Immature natural killer cell (primary cell): Measurements from ENCODE around the gene AMH. TPM values are rescaled to one million over a fixed set of nuclear protein-coding genes. Genes with fewer than 3 reads are reported as not detected.
A peak's percentile ranks its signal among the peaks of the same experiment; 100 is the strongest.
"Not testable (repeated sequence)": the region's sequence is repeated elsewhere in the genome, so short reads cannot be mapped to it uniquely, and the experiment has no call there.

Source experiments
- DNase-seq, 3 donors: peaks; one replicate each; pipeline ENCODE4 v3.0.0; 2022; ENCODE audit warnings: mixed read lengths in 1 of 3
- H3K27ac Mint-ChIP-seq, 6 donors: one replicate each; pipeline ENCODE4 v1.8.0; 2020; ENCODE audit warnings: mixed read lengths in 6 of 6, mild to moderate bottlenecking in 5 of 6, inconsistent platforms in 4 of 6, moderate library complexity in 3 of 6
- H3K27me3 Mint-ChIP-seq, 3 donors: one replicate each; pipeline ENCODE4 v1.8.0; 2020 to 2021; ENCODE audit warnings: low read depth in 3 of 3, mild to moderate bottlenecking in 3 of 3, mixed read lengths in 3 of 3, moderate library complexity in 3 of 3, inconsistent platforms in 1 of 3
- H3K36me3 Mint-ChIP-seq, 3 donors: one replicate each; pipeline ENCODE4 v1.8.0; 2020; ENCODE audit warnings: mixed read lengths in 3 of 3, inconsistent platforms in 2 of 3, mild to moderate bottlenecking in 2 of 3
- H3K4me1 Mint-ChIP-seq, 2 donors: one replicate each; pipeline ENCODE4 v1.8.0; 2020; ENCODE audit warnings: inconsistent platforms in 2 of 2, mild to moderate bottlenecking in 2 of 2, mixed read lengths in 2 of 2, moderate library complexity in 1 of 2
- H3K4me3 Mint-ChIP-seq, 5 donors: one replicate each; pipeline ENCODE4 v1.8.0; 2020; ENCODE audit warnings: mild to moderate bottlenecking in 5 of 5, mixed read lengths in 5 of 5, inconsistent platforms in 3 of 5, moderate library complexity in 3 of 5
- H3K9me3 Mint-ChIP-seq, 6 donors: one replicate each; pipeline ENCODE4 v1.8.0; 2020; ENCODE audit warnings: mild to moderate bottlenecking in 6 of 6, mixed read lengths in 6 of 6, inconsistent platforms in 4 of 6, moderate library complexity in 3 of 6
- polyA plus RNA-seq, 3 donors: library from polyadenylated mRNA; unstranded; fragments of 300-500 nt; fragmentation: Illumina TruSeq; gene quantifications; one replicate each; pipeline ENCODE4 v1.2.3, GENCODE V29; 2021

AMH gene
- not detected for polyA plus RNA-seq

- no peak within 1 kb of the TSS for H3K27ac Mint-ChIP-seq
- peaks cover 4 to 16% (median 4%) of the 10 kb centered on the region in 3 donors for H3K27me3 Mint-ChIP-seq
These were observed at the start of gene AMH for GRCh38 chr19:2249010-2249866. Gene AMH (plus strand): TSS chr19:2249323. CDS start chr19:2249333, 10 bp downstream.

GRCh38 chr19:2199861-2200623 lies 49.1 kb upstream of the AMH start:
- no peak for DNase-seq
- Mint-ChIP-seq H3K4me3 (no peak overlapping the region), H3K27ac (no peak overlapping the region), H3K9me3 (no peaks in the 10 kb centered on the region), H3K27me3 (peaks cover 0 to 11% (median 0%) of the 10 kb centered on the region in 3 donors), H3K4me1 (peaks cover 9 to 19% of the 10 kb centered on the region in 2 donors), H3K36me3 (peaks cover under 1 to 4% (median 4%) of the 10 kb centered on the region in 3 donors)

More at GRCh38 chr19:2249010-2249866, at the start of gene AMH:
- no peak within 1 kb of the TSS for H3K4me3 Mint-ChIP-seq
- DNase-seq = no peak
- peaks cover 0 to 8% of the 10 kb centered on the region in 2 donors for H3K4me1 Mint-ChIP-seq
- H3K36me3 Mint-ChIP-seq = peaks cover 0 to 12% (median 6%) of the 10 kb centered on the region in 3 donors
- no peaks in the 10 kb centered on the region for H3K9me3 Mint-ChIP-seq

- not testable (repeated sequence) for DNase-seq, H3K4me3 Mint-ChIP-seq, H3K36me3 Mint-ChIP-seq, H3K9me3 Mint-ChIP-seq, H3K27ac Mint-ChIP-seq
- Mint-ChIP-seq H3K4me1 (peaks cover 9 to 19% of the 10 kb centered on the region in 2 donors), H3K27me3 (peaks cover 0 to 11% (median 0%) of the 10 kb centered on the region in 3 donors)
These were observed 48.4 kb upstream of the AMH start for GRCh38 chr19:2200624-2201294.

GRCh38 chr19:2201473-2202148 lies 47.5 kb upstream of the AMH start:
- H3K27ac Mint-ChIP-seq = no peak overlapping the region
- no peaks in the 10 kb centered on the region for H3K9me3 Mint-ChIP-seq
- DNase-seq = no peak
- H3K4me3 Mint-ChIP-seq = no peak overlapping the region
- peaks cover 9 to 18% of the 10 kb centered on the region in 2 donors for H3K4me1 Mint-ChIP-seq
- H3K27me3 Mint-ChIP-seq = peaks cover 0 to 7% (median 0%) of the 10 kb centered on the region in 3 donors
- peaks cover 4 to 10% (median 6%) of the 10 kb centered on the region in 3 donors for H3K36me3 Mint-ChIP-seq

GRCh38 chr19:2202366-2202765 lies 46.8 kb upstream of the AMH start:
- DNase-seq = no peak
- no peak overlapping the region for H3K27ac Mint-ChIP-seq
- no peak overlapping the region for H3K4me3 Mint-ChIP-seq
- no peaks in the 10 kb centered on the region for H3K9me3 Mint-ChIP-seq
- peaks cover 0 to 7% (median 0%) of the 10 kb centered on the region in 3 donors for H3K27me3 Mint-ChIP-seq
- peaks cover 9 to 13% of the 10 kb centered on the region in 2 donors for H3K4me1 Mint-ChIP-seq
- H3K36me3 Mint-ChIP-seq = peaks cover 4 to 12% (median 6%) of the 10 kb centered on the region in 3 donors

GRCh38 chr19:2207008-2207407 lies 42.1 kb upstream of the AMH start:
- Mint-ChIP-seq H3K27ac (no peak overlapping the region), H3K27me3 (peaks cover 0 to 4% (median 4%) of the 10 kb centered on the region in 3 donors), H3K4me3 (no peak overlapping the region), H3K36me3 (peaks cover 7 to 12% (median 11%) of the 10 kb centered on the region in 3 donors), H3K9me3 (no peaks in the 10 kb centered on the region), H3K4me1 (peaks cover 0 to 6% of the 10 kb centered on the region in 2 donors)
- DNase-seq = no peak

GRCh38 chr19:2207991-2208860 lies 40.9 kb upstream of the AMH start:
- Mint-ChIP-seq H3K27ac (no peak overlapping the region), H3K9me3 (no peaks in the 10 kb centered on the region), H3K36me3 (peaks cover 7 to 12% (median 11%) of the 10 kb centered on the region in 3 donors), H3K27me3 (peaks cover 0 to 5% (median 2%) of the 10 kb centered on the region in 3 donors), H3K4me1 (peaks cover 0 to 6% of the 10 kb centered on the region in 2 donors), H3K4me3 (no peak overlapping the region)
- peak in 2 of 3 donors; percentile 11 to 29 for DNase-seq

- H3K27ac Mint-ChIP-seq = no peak overlapping the region
- H3K9me3 Mint-ChIP-seq = no peaks in the 10 kb centered on the region
- DNase-seq = no peak
- H3K4me1 Mint-ChIP-seq = peaks cover 0 to 5% of the 10 kb centered on the region in 2 donors
- H3K4me3 Mint-ChIP-seq = no peak overlapping the region
- peaks cover 6 to 11% (median 10%) of the 10 kb centered on the region in 3 donors for H3K36me3 Mint-ChIP-seq
- H3K27me3 Mint-ChIP-seq = peaks cover 0 to 5% (median 1%) of the 10 kb centered on the region in 3 donors
These were observed 40.1 kb upstream of the AMH start for GRCh38 chr19:2208975-2209374.

GRCh38 chr19:2209408-2209807 lies 39.7 kb upstream of the AMH start:
- peaks cover 0 to under 1% of the 10 kb centered on the region in 2 donors for H3K4me1 Mint-ChIP-seq
- H3K27me3 Mint-ChIP-seq = peaks cover 0 to 5% (median 0%) of the 10 kb centered on the region in 3 donors
- no peak overlapping the region for H3K27ac Mint-ChIP-seq
- no peaks in the 10 kb centered on the region for H3K9me3 Mint-ChIP-seq
- DNase-seq = no peak
- H3K4me3 Mint-ChIP-seq = no peak overlapping the region
- peaks cover 3 to 11% (median 8%) of the 10 kb centered on the region in 3 donors for H3K36me3 Mint-ChIP-seq

GRCh38 chr19:2210206-2210605 lies 38.9 kb upstream of the AMH start:
- H3K9me3 Mint-ChIP-seq = no peaks in the 10 kb centered on the region

GRCh38 chr19:2210987-2211740 lies 38.0 kb upstream of the AMH start:
- Mint-ChIP-seq H3K27me3 (peaks cover 0 to 5% (median 0%) of the 10 kb centered on the region in 3 donors), H3K9me3 (no peaks in the 10 kb centered on the region), H3K4me1 (no peaks in the 10 kb centered on the region), H3K4me3 (no peak overlapping the region), H3K27ac (no peak overlapping the region), H3K36me3 (peaks cover 3 to 4% (median 4%) of the 10 kb centered on the region in 3 donors)
- no peak for DNase-seq

More at GRCh38 chr19:2210206-2210605, 38.9 kb upstream of the AMH start:
- Mint-ChIP-seq H3K36me3 (peaks cover 3 to 9% (median 7%) of the 10 kb centered on the region in 3 donors), H3K27me3 (peaks cover 0 to 5% (median 0%) of the 10 kb centered on the region in 3 donors), H3K27ac (no peak overlapping the region), H3K4me1 (no peaks in the 10 kb centered on the region), H3K4me3 (no peak overlapping the region)
- no peak for DNase-seq
